Measurements from ENCODE around the gene TPRX2. TPM values are rescaled to one million over a fixed set of nuclear protein-coding genes. Genes with fewer than 3 reads are reported as not detected.

Gene TPRX2
- total RNA-seq, 1 experiment from 2014 or later: not detected

- Histone ChIP-seq H3K27me3 (ENCODE audit: insufficient read depth, low read depth) (peaks cover 44% of the 10 kb centered on the region), H3F3A (ENCODE audit: insufficient read depth, low read depth) (no peaks in the 10 kb centered on the region; the same call in 1 of the 2 replicates), H2AFZ (no peak overlapping the region), H3K4me1 (replicated peaks; ENCODE audit: insufficient read depth) (peaks cover 13% of the 10 kb centered on the region; the same call in 1 of the 2 replicates), H3K9me3 (ENCODE audit: insufficient read depth, low read depth) (no peaks in the 10 kb centered on the region), H3K27ac (no peak overlapping the region), H3K9me2 (ENCODE audit: insufficient read depth) (no peaks in the 10 kb centered on the region), H4K20me1 (ENCODE audit: insufficient read depth) (no peaks in the 10 kb centered on the region), H3K4me2 (no peak overlapping the region), H3K36me3 (ENCODE audit: low read depth) (no peaks in the 10 kb centered on the region), H3K79me2 (ENCODE audit: low read depth) (no peaks in the 10 kb centered on the region), H3K4me3 (no peak overlapping the region)
- DNase-seq: no peak
- intact Hi-C loops (cut with micrococcal nuclease; ENCODE audit: unreplicated experiment): no loop called here
- ChIA-PET CTCF (interaction anchor here (0.6 kb wide), 1 partner anchor 16 kb away, joined by 6 read pairs; no protein-coding TSS in a partner anchor), POLR2A (ENCODE audit: unreplicated experiment) (no interaction called here)
- TF ChIP-seq, protein P1, sequence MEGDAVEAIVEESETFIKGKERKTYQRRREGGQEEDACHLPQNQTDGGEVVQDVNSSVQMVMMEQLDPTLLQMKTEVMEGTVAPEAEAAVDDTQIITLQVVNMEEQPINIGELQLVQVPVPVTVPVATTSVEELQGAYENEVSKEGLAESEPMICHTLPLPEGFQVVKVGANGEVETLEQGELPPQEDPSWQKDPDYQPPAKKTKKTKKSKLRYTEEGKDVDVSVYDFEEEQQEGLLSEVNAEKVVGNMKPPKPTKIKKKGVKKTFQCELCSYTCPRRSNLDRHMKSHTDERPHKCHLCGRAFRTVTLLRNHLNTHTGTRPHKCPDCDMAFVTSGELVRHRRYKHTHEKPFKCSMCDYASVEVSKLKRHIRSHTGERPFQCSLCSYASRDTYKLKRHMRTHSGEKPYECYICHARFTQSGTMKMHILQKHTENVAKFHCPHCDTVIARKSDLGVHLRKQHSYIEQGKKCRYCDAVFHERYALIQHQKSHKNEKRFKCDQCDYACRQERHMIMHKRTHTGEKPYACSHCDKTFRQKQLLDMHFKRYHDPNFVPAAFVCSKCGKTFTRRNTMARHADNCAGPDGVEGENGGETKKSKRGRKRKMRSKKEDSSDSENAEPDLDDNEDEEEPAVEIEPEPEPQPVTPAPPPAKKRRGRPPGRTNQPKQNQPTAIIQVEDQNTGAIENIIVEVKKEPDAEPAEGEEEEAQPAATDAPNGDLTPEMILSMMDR (conservative IDR thresholded peaks at IDR 0.05): no peak
- TF ChIP-seq EZH2 (IDR thresholded peaks at IDR 0.05; ENCODE audit: low read depth): no peak
- BruUV-seq (replicated peaks): no TSS peak
These were observed 10.6 kb upstream of the TPRX2 start for GRCh38 chr19:47848425-47848822.

GRCh38 chr19:47848823-47849473, 10.1 kb upstream of the TPRX2 start:
- peaks cover 48% of the 10 kb centered on the region for H3K27me3 ChIP-seq (ENCODE audit: insufficient read depth, low read depth)
- H3K36me3 ChIP-seq (ENCODE audit: low read depth): no peaks in the 10 kb centered on the region
- no peak overlapping the region; the same call in 1 of the 2 replicates for H3K4me3 ChIP-seq
- ChIA-PET POLR2A (ENCODE audit: unreplicated experiment) (no interaction called here), CTCF (no interaction called here)
- no peaks in the 10 kb centered on the region; the same call in 1 of the 2 replicates for H3F3A ChIP-seq (ENCODE audit: insufficient read depth, low read depth)
- no peaks in the 10 kb centered on the region for H3K9me3 ChIP-seq (ENCODE audit: insufficient read depth, low read depth)
- H3K4me1 ChIP-seq (replicated peaks; ENCODE audit: insufficient read depth): peaks cover 13% of the 10 kb centered on the region; the same call in 1 of the 2 replicates
- H3K9me2 ChIP-seq (ENCODE audit: insufficient read depth): no peaks in the 10 kb centered on the region
- DNase-seq: peak in 1 of 2 experiments; percentile 23
- TF ChIP-seq EZH2 (IDR thresholded peaks at IDR 0.05; ENCODE audit: low read depth): no peak
- TF ChIP-seq, protein P1 (conservative IDR thresholded peaks at IDR 0.05): peak; percentile 73
- no peak overlapping the region for H3K27ac ChIP-seq
- H4K20me1 ChIP-seq (ENCODE audit: insufficient read depth): no peaks in the 10 kb centered on the region
- peak overlapping the region; percentile 64 for H3K4me2 ChIP-seq
- BruUV-seq (replicated peaks): no TSS peak
- H3K79me2 ChIP-seq (ENCODE audit: low read depth): no peaks in the 10 kb centered on the region
- intact Hi-C loops (cut with micrococcal nuclease; ENCODE audit: unreplicated experiment): no loop called here
- H2AFZ ChIP-seq: no peak overlapping the region; the same call in 1 of the 2 replicates

GRCh38 chr19:47853003-47853402, 6.0 kb upstream of the TPRX2 start:
- Histone ChIP-seq H3K27me3 (ENCODE audit: insufficient read depth, low read depth) (peaks cover 65% of the 10 kb centered on the region), H4K20me1 (ENCODE audit: insufficient read depth) (no peaks in the 10 kb centered on the region), H3K27ac (no peak overlapping the region), H3K4me1 (replicated peaks; ENCODE audit: insufficient read depth) (peaks cover 16% of the 10 kb centered on the region; the same call in 1 of the 2 replicates), H3K79me2 (ENCODE audit: low read depth) (no peaks in the 10 kb centered on the region), H2AFZ (no peak overlapping the region), H3F3A (ENCODE audit: insufficient read depth, low read depth) (0 out of 2 replicates have a peak, but pooled peaks cover 4% of the 10 kb centered on the region), H3K36me3 (ENCODE audit: low read depth) (no peaks in the 10 kb centered on the region), H3K4me3 (no peak overlapping the region), H3K9me2 (ENCODE audit: insufficient read depth) (no peaks in the 10 kb centered on the region), H3K9me3 (ENCODE audit: insufficient read depth, low read depth) (no peaks in the 10 kb centered on the region), H3K4me2 (no peak overlapping the region)
- DNase-seq: no peak
- no TSS peak for BruUV-seq (replicated peaks)
- intact Hi-C loops (cut with micrococcal nuclease; ENCODE audit: unreplicated experiment): no loop called here
- TF ChIP-seq, protein P1 (conservative IDR thresholded peaks at IDR 0.05): no peak
- no peak for TF ChIP-seq EZH2 (IDR thresholded peaks at IDR 0.05; ENCODE audit: low read depth)
- ChIA-PET POLR2A (ENCODE audit: unreplicated experiment) (no interaction called here), CTCF (interaction anchor here (0.5 to 0.8 kb wide), 3 partner anchors 11 to 129 kb away, joined by 3 read pairs; no protein-coding TSS in a partner anchor)

Measured in PC-9 (cell line).